ENCODE data around the gene TTYH1. TPM values are rescaled to one million over a fixed set of nuclear protein-coding genes. Genes with fewer than 3 reads are reported as not detected.

TTYH1 gene
- total and polyA plus RNA-seq, 2 donors (not counting 3 experiments of a cell fraction or from before 2014, with no cell fraction given), result not detected

DNA sequence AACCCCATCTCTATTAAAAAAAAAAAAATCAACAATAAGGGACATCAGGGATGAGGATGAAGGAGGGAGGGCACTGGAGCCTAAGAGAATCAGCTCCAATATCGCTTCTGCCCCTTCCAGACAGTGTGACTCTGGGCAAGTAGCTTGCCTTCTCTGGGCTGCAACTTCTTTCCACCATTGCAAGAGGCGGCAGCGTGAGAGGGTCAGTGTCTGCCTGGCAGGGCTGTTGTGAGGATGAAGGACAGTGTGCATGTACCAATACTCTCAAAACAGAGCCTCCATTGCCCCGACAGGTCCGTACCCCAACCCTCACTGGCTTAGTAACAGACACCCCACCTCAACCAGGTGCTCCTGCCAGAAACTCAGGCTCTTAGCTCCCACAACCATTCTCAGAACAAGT is 18.4 kb downstream of the TTYH1 start:
- FAIRE-seq, result no peak
- H3K9ac ChIP-seq (replicated peaks; ENCODE audit: extremely low read depth, insufficient read depth, low read length), result no peak overlapping the region
- peaks cover 0 to 2% of the 10 kb centered on the region in 2 experiments for H3K27me3 ChIP-seq (ENCODE audit: control insufficient read depth in 2 of 2, insufficient read depth in 2 of 2, low read length in 2 of 2)
- TF ChIP-seq POLR2A (IDR thresholded peaks at IDR 0.05; ENCODE audit: low read depth, low read length), result no peak
- no peak for TF ChIP-seq FOS (IDR thresholded peaks at IDR 0.05; ENCODE audit: borderline replicate concordance, insufficient read depth, low read length)
- no peak for TF ChIP-seq EZH2 (IDR thresholded peaks at IDR 0.05; ENCODE audit: borderline replicate concordance, low read depth, low read length, severe bottlenecking)
- no peak for TF ChIP-seq GATA2 (IDR thresholded peaks at IDR 0.05; ENCODE audit: insufficient read depth, insufficient read length, low read depth, low read length)
- TF ChIP-seq, protein P1, sequence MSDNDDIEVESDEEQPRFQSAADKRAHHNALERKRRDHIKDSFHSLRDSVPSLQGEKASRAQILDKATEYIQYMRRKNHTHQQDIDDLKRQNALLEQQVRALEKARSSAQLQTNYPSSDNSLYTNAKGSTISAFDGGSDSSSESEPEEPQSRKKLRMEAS (IDR thresholded peaks at IDR 0.05; ENCODE audit: insufficient read depth, insufficient read length), result no peak
- no peak for TF ChIP-seq JUN (IDR thresholded peaks at IDR 0.05; ENCODE audit: borderline replicate concordance, insufficient read depth, insufficient read length, low read depth)
- no peak for TF ChIP-seq MYC (IDR thresholded peaks at IDR 0.05; ENCODE audit: low read depth, low read length)
- TF ChIP-seq POLR2AphosphoS5 (IDR thresholded peaks at IDR 0.05; ENCODE audit: insufficient read depth, low read depth, low read length), result no peak
- TF ChIP-seq, protein P2, sequence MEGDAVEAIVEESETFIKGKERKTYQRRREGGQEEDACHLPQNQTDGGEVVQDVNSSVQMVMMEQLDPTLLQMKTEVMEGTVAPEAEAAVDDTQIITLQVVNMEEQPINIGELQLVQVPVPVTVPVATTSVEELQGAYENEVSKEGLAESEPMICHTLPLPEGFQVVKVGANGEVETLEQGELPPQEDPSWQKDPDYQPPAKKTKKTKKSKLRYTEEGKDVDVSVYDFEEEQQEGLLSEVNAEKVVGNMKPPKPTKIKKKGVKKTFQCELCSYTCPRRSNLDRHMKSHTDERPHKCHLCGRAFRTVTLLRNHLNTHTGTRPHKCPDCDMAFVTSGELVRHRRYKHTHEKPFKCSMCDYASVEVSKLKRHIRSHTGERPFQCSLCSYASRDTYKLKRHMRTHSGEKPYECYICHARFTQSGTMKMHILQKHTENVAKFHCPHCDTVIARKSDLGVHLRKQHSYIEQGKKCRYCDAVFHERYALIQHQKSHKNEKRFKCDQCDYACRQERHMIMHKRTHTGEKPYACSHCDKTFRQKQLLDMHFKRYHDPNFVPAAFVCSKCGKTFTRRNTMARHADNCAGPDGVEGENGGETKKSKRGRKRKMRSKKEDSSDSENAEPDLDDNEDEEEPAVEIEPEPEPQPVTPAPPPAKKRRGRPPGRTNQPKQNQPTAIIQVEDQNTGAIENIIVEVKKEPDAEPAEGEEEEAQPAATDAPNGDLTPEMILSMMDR (IDR thresholded peaks at IDR 0.05; ENCODE audit: extremely low read depth in 1 of 2, insufficient read depth in 1 of 2, low read depth in 1 of 2, low read length in 2 of 2), result no peak
- H3K27ac ChIP-seq (ENCODE audit: insufficient read depth, low read depth, low read length), result no peak overlapping the region
- no peaks in the 10 kb centered on the region for H3K79me2 ChIP-seq (ENCODE audit: control insufficient read depth, insufficient read depth, low read length)
- ChIA-PET POLR2A (no interaction called here), CTCF (interaction anchor here (1.1 kb wide), 1 partner anchor 14 kb away, joined by 5 read pairs; the partner anchor contains the start of gene LENG8)
- dilution Hi-C loops (cut with MboI; ENCODE audit: extremely low pct_ligation_motif_present, low sequenced_read_pairs), result no loop called here
- no peak overlapping the region for H3K4me2 ChIP-seq (ENCODE audit: insufficient read depth, low read length)
- H3K9me1 ChIP-seq (replicated peaks; ENCODE audit: control insufficient read depth, extremely low read depth, insufficient read depth, low read length), result no peaks in the 10 kb centered on the region
- H3K9me3 ChIP-seq (replicated peaks; ENCODE audit: control insufficient read depth, insufficient read depth, low read length), result no peaks in the 10 kb centered on the region
- H3K4me1 ChIP-seq (ENCODE audit: control insufficient read depth, extremely low read depth, insufficient read depth, low read length), result no peaks in the 10 kb centered on the region
- intact Hi-C loops (cut with micrococcal nuclease), result no loop called here
- no TSS peak for BruUV-seq (replicated peaks)
- no peaks in the 10 kb centered on the region for H4K20me1 ChIP-seq (replicated peaks; ENCODE audit: control insufficient read depth, extremely low read depth, insufficient read depth, low read length)
- DNase-seq (ENCODE audit: low read depth, low spot score), result no peak
- H3K36me3 ChIP-seq (ENCODE audit: control insufficient read depth in 2 of 2, extremely low read depth in 1 of 2, insufficient read depth in 2 of 2, low read length in 2 of 2), result no peaks in the 10 kb centered on the region
- no peak overlapping the region for H2AFZ ChIP-seq (ENCODE audit: low read depth, low read length)
- no peak overlapping the region for H3K4me3 ChIP-seq (replicated peaks in 1 of 3; ENCODE audit: insufficient read depth in 1 of 3, low read depth in 1 of 3, low read length in 3 of 3)
